H1 (cell line): Measurements from ENCODE around the gene SLC4A1AP. TPM values are rescaled to one million over a fixed set of nuclear protein-coding genes. Genes with fewer than 3 reads are reported as not detected.

ENCODE experiments used
- BACH1 ChIP-seq: IDR thresholded peaks from 2 replicates; pipeline ENCODE4 v1.6.1; 2012; ENCODE audit warnings: low read length, improper control_type of control experiment
- CREB1 ChIP-seq: IDR thresholded peaks from 2 replicates; pipeline ENCODE4 v1.6.1; 2012; ENCODE audit warnings: inconsistent platforms
- GTF2F1 ChIP-seq: IDR thresholded peaks from 2 replicates; pipeline ENCODE4 v1.6.1; 2012; ENCODE audit warnings: low read depth, low read length, improper control_type of control experiment, borderline replicate concordance
- KDM5A ChIP-seq: fragments of 200-600 bp; IDR thresholded peaks from 2 replicates; pipeline ENCODE4 v1.7.1; 2012; ENCODE audit warnings: mild to moderate bottlenecking, low read length, inconsistent platforms, mixed read lengths
- SP2 ChIP-seq: IDR thresholded peaks from 2 replicates; pipeline ENCODE4 v1.6.1; 2012; ENCODE audit warnings: mild to moderate bottlenecking, low read length, inconsistent platforms
- TCF12 ChIP-seq: IDR thresholded peaks from 2 replicates; pipeline ENCODE4 v1.6.1; 2011; ENCODE audit warnings: low read depth, mild to moderate bottlenecking, low read length
- YY1 ChIP-seq: IDR thresholded peaks from 2 replicates; pipeline ENCODE4 v1.6.1; 2011; ENCODE audit warnings: low read depth, mild to moderate bottlenecking, low read length
- polyA plus RNA-seq, 7 experiments: library from polyadenylated mRNA; depleted of rRNA in 3 of 7; stranded (reverse) in 5 of 7; unstranded in 2 of 7; fragments of >200 nt in 5 of 7; fragments of 200-250 nt in 2 of 7; gene quantifications; 1 replicate in 5 of 7; 2 replicates in 1 of 7; 4 replicates in 1 of 7; pipeline versions ENCODE4 v1.2.1 to v1.2.3, GENCODE V29; 2011 to 2013; ENCODE audit warnings: missing spikeins in 2 of 7, mixed read lengths in 2 of 7
- total RNA-seq: library from RNA; stranded (reverse); fragmentation: NEBNext Ultra II Directional; extraction: Animal tissue kit (Norgen Biotek cat#: 25700); gene quantifications from 2 replicates; pipeline ENCODE4 v1.2.1, GENCODE V29; 2021
- TF ChIP-seq, protein P1 (sequence below): IDR thresholded peaks from 2 replicates; pipeline ENCODE4 v1.6.1; 2012; ENCODE audit warnings: inconsistent platforms

The SLC4A1AP gene
- total and polyA plus RNA-seq, 2 of the 8 experiments (the other 6 are each of a cell fraction or from before 2014, with no cell fraction given) = 8.1 to 18.4 TPM

DNA sequence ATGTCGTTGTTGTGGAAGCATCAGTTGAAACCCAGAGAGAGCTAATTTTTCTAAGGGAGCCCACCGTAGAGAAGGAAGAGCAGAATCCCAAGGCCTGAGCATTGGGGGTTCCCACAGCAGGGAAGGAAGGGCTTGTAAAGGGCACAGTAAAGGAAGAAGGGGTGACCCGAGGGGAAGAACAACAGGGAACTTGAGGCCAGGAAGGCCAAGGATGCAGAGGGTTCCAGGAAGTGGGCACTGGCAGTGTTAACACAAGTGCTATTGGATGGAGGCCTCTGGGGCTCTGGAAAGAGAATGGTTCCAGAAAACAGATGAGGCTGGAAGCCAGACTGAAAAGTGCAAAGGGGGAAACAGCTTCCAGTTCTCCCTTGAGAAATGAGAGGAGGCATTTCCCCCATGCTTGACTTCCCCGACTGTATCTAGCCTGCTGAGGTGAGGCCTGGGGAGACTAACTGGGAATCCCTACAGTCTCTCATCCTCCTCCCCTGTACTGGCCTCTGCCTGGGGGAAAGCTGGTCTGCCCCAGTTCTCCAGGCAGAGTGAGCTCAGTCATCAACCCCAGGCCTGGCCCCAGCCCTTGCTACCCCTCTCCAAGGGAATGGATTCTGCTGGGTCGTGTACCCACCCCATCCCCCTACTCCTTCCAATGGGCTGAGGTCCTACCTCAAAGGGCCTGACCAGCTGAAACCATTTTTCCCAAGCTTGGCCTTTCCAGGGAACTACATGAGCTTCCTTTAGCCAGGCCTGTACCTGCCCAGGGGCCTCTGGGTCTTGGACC lies 64.6 kb downstream of the SLC4A1AP start (continued):
- TF ChIP-seq BACH1 (no peak), KDM5A (no peak), TCF12 (no peak), GTF2F1 (no peak), YY1 (no peak), SP2 (no peak), CREB1 (no peak)
- TF ChIP-seq, protein P1, sequence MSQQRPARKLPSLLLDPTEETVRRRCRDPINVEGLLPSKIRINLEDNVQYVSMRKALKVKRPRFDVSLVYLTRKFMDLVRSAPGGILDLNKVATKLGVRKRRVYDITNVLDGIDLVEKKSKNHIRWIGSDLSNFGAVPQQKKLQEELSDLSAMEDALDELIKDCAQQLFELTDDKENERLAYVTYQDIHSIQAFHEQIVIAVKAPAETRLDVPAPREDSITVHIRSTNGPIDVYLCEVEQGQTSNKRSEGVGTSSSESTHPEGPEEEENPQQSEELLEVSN = no peak
